Measurements from ENCODE around the gene RNF148.

DNA sequence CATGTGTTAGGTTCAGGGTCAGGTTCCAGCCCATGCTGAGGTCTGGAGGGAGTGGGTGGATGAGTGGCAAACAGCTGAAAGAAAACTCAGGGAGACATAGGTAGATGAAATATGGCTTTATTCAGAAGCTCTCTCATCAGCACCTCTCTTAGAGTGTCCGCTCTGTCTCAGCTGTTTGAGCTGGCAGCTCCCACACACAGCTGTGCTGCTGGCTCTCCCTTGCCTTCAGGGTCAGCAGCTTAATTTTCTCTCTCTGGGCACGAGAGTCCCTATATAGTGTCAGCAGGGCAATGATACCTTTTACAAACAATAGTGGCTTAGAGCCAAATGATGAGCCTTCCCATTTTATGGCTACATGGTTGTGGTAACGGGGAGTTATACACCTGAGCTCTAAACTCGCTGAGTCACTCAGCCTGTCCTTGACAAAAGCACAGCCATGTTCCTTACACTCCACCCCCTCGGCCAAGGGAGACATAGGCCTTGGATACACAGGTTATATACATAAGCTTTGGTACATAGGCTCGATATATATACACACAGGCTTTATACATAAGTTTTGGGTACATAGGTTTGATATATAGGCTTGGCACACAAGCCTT lies 14.2 kb downstream of the RNF148 start:
- TF ChIP-seq POLR2A (IDR thresholded peaks at IDR 0.05): no peak
- TF ChIP-seq, protein P1, sequence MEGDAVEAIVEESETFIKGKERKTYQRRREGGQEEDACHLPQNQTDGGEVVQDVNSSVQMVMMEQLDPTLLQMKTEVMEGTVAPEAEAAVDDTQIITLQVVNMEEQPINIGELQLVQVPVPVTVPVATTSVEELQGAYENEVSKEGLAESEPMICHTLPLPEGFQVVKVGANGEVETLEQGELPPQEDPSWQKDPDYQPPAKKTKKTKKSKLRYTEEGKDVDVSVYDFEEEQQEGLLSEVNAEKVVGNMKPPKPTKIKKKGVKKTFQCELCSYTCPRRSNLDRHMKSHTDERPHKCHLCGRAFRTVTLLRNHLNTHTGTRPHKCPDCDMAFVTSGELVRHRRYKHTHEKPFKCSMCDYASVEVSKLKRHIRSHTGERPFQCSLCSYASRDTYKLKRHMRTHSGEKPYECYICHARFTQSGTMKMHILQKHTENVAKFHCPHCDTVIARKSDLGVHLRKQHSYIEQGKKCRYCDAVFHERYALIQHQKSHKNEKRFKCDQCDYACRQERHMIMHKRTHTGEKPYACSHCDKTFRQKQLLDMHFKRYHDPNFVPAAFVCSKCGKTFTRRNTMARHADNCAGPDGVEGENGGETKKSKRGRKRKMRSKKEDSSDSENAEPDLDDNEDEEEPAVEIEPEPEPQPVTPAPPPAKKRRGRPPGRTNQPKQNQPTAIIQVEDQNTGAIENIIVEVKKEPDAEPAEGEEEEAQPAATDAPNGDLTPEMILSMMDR (IDR thresholded peaks at IDR 0.05): no peak
- TF ChIP-seq EP300 (IDR thresholded peaks at IDR 0.05): no peak
